ENCODE results near the gene GPR31. TPM values are rescaled to one million over a fixed set of nuclear protein-coding genes. Genes with fewer than 3 reads are reported as not detected.

GPR31 gene
- total and polyA plus RNA-seq, 2 donors (not counting 1 experiment from before 2014, with no cell fraction given) = not detected

- Histone ChIP-seq H4K20me1 (ENCODE audit: control insufficient read depth, extremely low read depth, insufficient read depth, low read length) (no peaks in the 10 kb centered on the region), H3K4me3 (replicated peaks in 1 of 4; ENCODE audit: control extremely low read depth in 1 of 4, insufficient read depth in 1 of 4, low read depth in 3 of 4, low read length in 4 of 4) (no peak overlapping the region), H3K9me3 (ENCODE audit: control insufficient read depth, insufficient read depth, low read depth, low read length) (no peaks in the 10 kb centered on the region), H3K27me3 (ENCODE audit: control insufficient read depth, insufficient read depth, low read length) (no peaks in the 10 kb centered on the region), H3K9ac (ENCODE audit: insufficient read depth, low read length) (no peak overlapping the region), H3K79me2 (ENCODE audit: control insufficient read depth, insufficient read depth, low read length) (no peaks in the 10 kb centered on the region), H3K27ac (ENCODE audit: insufficient read depth, low read length) (no peak overlapping the region), H3K4me1 (ENCODE audit: control insufficient read depth, extremely low read depth, insufficient read depth, low read length) (no peaks in the 10 kb centered on the region), H3K36me3 (ENCODE audit: control insufficient read depth, insufficient read depth, low read length) (no peaks in the 10 kb centered on the region), H2AFZ (ENCODE audit: low read length) (no peak overlapping the region), H3K4me2 (ENCODE audit: extremely low read depth, insufficient read depth, low read length) (no peak overlapping the region)
- TF ChIP-seq CTCF (conservative IDR thresholded peaks at IDR 0.05 in 1 of 2, IDR thresholded peaks at IDR 0.05 in 1 of 2; ENCODE audit: low read depth in 1 of 2, low read length in 2 of 2) (no peak), EZH2 (IDR thresholded peaks at IDR 0.05; ENCODE audit: low read length, missing control alignments) (no peak)
- DNase-seq (ENCODE audit: low read depth in 2 of 2) = no peak
Measured at GRCh38 chr6:167154291-167154690, 3.5 kb downstream of the GPR31 start.

- Histone ChIP-seq H3K9me3 (ENCODE audit: control insufficient read depth, insufficient read depth, low read depth, low read length) (no peaks in the 10 kb centered on the region), H3K4me2 (ENCODE audit: extremely low read depth, insufficient read depth, low read length) (peak overlapping the region; percentile 1), H3K27ac (ENCODE audit: insufficient read depth, low read length) (no peak overlapping the region), H3K79me2 (ENCODE audit: control insufficient read depth, insufficient read depth, low read length) (no peaks in the 10 kb centered on the region), H3K36me3 (ENCODE audit: control insufficient read depth, insufficient read depth, low read length) (no peaks in the 10 kb centered on the region), H3K4me1 (ENCODE audit: control insufficient read depth, extremely low read depth, insufficient read depth, low read length) (no peaks in the 10 kb centered on the region), H3K4me3 (replicated peaks in 1 of 4; ENCODE audit: control extremely low read depth in 1 of 4, insufficient read depth in 1 of 4, low read depth in 3 of 4, low read length in 4 of 4) (no peak overlapping the region), H2AFZ (ENCODE audit: low read length) (no peak overlapping the region), H3K27me3 (ENCODE audit: control insufficient read depth, insufficient read depth, low read length) (no peaks in the 10 kb centered on the region), H4K20me1 (ENCODE audit: control insufficient read depth, extremely low read depth, insufficient read depth, low read length) (no peaks in the 10 kb centered on the region), H3K9ac (ENCODE audit: insufficient read depth, low read length) (no peak overlapping the region)
- TF ChIP-seq CTCF (conservative IDR thresholded peaks at IDR 0.05 in 1 of 2, IDR thresholded peaks at IDR 0.05 in 1 of 2; ENCODE audit: low read depth in 1 of 2, low read length in 2 of 2) (no peak), EZH2 (IDR thresholded peaks at IDR 0.05; ENCODE audit: low read length, missing control alignments) (no peak)
- peak in 1 of 2 donors; percentile 75 for DNase-seq (ENCODE audit: low read depth in 2 of 2)
Measured at GRCh38 chr6:167153521-167153959, 4.2 kb downstream of the GPR31 start.

- no peak overlapping the region for H3K4me2 ChIP-seq (ENCODE audit: extremely low read depth, insufficient read depth, low read length)
- no peaks in the 10 kb centered on the region for H3K27me3 ChIP-seq (ENCODE audit: control insufficient read depth, insufficient read depth, low read length)
- H3K9ac ChIP-seq (ENCODE audit: insufficient read depth, low read length) = no peak overlapping the region
Measured at GRCh38 chr6:167152862-167153261, 4.9 kb downstream of the GPR31 start.

More at GRCh38 chr6:167152862-167153261, 4.9 kb downstream of the GPR31 start:
- Histone ChIP-seq H4K20me1 (ENCODE audit: control insufficient read depth, extremely low read depth, insufficient read depth, low read length) (no peaks in the 10 kb centered on the region), H2AFZ (ENCODE audit: low read length) (no peak overlapping the region), H3K79me2 (ENCODE audit: control insufficient read depth, insufficient read depth, low read length) (no peaks in the 10 kb centered on the region), H3K36me3 (ENCODE audit: control insufficient read depth, insufficient read depth, low read length) (no peaks in the 10 kb centered on the region), H3K9me3 (ENCODE audit: control insufficient read depth, insufficient read depth, low read depth, low read length) (no peaks in the 10 kb centered on the region), H3K4me1 (ENCODE audit: control insufficient read depth, extremely low read depth, insufficient read depth, low read length) (no peaks in the 10 kb centered on the region), H3K27ac (ENCODE audit: insufficient read depth, low read length) (no peak overlapping the region), H3K4me3 (replicated peaks in 1 of 4; ENCODE audit: control extremely low read depth in 1 of 4, insufficient read depth in 1 of 4, low read depth in 3 of 4, low read length in 4 of 4) (no peak overlapping the region)
- no peak for DNase-seq (ENCODE audit: low read depth in 2 of 2)
- TF ChIP-seq CTCF (conservative IDR thresholded peaks at IDR 0.05 in 1 of 2, IDR thresholded peaks at IDR 0.05 in 1 of 2; ENCODE audit: low read depth in 1 of 2, low read length in 2 of 2) (no peak), EZH2 (IDR thresholded peaks at IDR 0.05; ENCODE audit: low read length, missing control alignments) (no peak)

Data from fibroblast of lung (primary cell).